Parathyroid adenoma (tissue), 2 donors: ENCODE data around the gene ALDH1L2.

Experiments
- H2AFZ ChIP-seq: fragments of 300-600 bp; sonication (generic); one replicate; pipeline ENCODE4 v1.7.0; 2017; ENCODE audit warnings: antibody characterized with exemption, mild to moderate bottlenecking
- H3K27ac ChIP-seq: fragments of 300-600 bp; sonication (generic); one replicate; pipeline ENCODE4 v1.7.0; 2017
- H3K27me3 ChIP-seq: fragments of 300-600 bp; sonication (generic); one replicate; pipeline ENCODE4 v1.7.0; 2017; ENCODE audit warnings: low read length; ENCODE audit not compliant: control insufficient read depth, insufficient read depth
- H3K36me3 ChIP-seq: fragments of 300-600 bp; sonication (generic); one replicate; pipeline ENCODE4 v1.7.0; 2017; ENCODE audit warnings: low read length; ENCODE audit not compliant: control insufficient read depth, insufficient read depth
- H3K4me1 ChIP-seq: fragments of 300-600 bp; sonication (generic); one replicate; pipeline ENCODE4 v1.7.0; 2017; ENCODE audit warnings: control low read depth
- H3K4me2 ChIP-seq: fragments of 300-600 bp; sonication (generic); one replicate; pipeline ENCODE4 v1.7.0; 2017; ENCODE audit warnings: low read length
- H3K4me3 ChIP-seq: fragments of 300-600 bp; sonication (generic); one replicate; pipeline ENCODE4 v1.7.0; 2017; ENCODE audit warnings: low read depth, low read length
- H3K79me2 ChIP-seq: fragments of 300-600 bp; sonication (generic); one replicate; pipeline ENCODE4 v1.7.0; 2017; ENCODE audit warnings: control low read depth
- H3K9ac ChIP-seq: fragments of 300-600 bp; sonication (generic); one replicate; pipeline ENCODE4 v1.7.0; 2017; ENCODE audit warnings: mild to moderate bottlenecking
- H3K9me3 ChIP-seq: fragments of 300-600 bp; sonication (generic); one replicate; pipeline ENCODE4 v1.7.0; 2017; ENCODE audit warnings: low read length; ENCODE audit not compliant: control insufficient read depth
- TF ChIP-seq, protein P1 (sequence below): fragments of 300-600 bp; sonication (generic); IDR thresholded peaks from one replicate; pipeline ENCODE4 v1.7.0; 2017; ENCODE audit warnings: antibody characterized with exemption, mild to moderate bottlenecking
- donor health status: primary hyperparathyroidism.

The ALDH1L2 gene

DNA sequence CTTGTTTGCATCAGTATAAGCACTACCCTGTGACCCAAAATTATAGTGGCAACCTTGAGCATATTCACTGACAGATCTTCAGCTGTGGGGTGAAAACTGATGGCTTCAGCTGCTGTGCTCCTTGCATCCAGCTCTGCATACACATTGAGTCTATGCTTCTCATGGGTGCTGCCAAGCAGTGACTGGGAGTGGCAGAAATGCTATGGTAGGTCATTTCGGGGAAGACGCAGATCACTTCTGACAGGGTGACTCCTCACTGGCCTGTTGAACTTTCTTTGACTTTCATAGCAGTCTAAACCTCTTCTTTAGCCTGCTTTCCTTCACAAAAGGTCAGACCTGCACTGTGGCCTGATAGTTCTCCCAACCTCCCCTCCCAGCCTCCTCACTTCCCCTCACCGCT lies 5.6 kb upstream of the ALDH1L2 start:
- no peaks in the 10 kb centered on the region for H3K9me3 ChIP-seq
- no peak overlapping the region for H2AFZ ChIP-seq
- H3K36me3 ChIP-seq = no peaks in the 10 kb centered on the region
- no peak overlapping the region for H3K9ac ChIP-seq
- H3K4me2 ChIP-seq = no peak overlapping the region
- H3K4me1 ChIP-seq = peaks cover 9% of the 10 kb centered on the region
- H3K27ac ChIP-seq = no peak overlapping the region
- H3K4me3 ChIP-seq = no peak overlapping the region
- TF ChIP-seq, protein P1, sequence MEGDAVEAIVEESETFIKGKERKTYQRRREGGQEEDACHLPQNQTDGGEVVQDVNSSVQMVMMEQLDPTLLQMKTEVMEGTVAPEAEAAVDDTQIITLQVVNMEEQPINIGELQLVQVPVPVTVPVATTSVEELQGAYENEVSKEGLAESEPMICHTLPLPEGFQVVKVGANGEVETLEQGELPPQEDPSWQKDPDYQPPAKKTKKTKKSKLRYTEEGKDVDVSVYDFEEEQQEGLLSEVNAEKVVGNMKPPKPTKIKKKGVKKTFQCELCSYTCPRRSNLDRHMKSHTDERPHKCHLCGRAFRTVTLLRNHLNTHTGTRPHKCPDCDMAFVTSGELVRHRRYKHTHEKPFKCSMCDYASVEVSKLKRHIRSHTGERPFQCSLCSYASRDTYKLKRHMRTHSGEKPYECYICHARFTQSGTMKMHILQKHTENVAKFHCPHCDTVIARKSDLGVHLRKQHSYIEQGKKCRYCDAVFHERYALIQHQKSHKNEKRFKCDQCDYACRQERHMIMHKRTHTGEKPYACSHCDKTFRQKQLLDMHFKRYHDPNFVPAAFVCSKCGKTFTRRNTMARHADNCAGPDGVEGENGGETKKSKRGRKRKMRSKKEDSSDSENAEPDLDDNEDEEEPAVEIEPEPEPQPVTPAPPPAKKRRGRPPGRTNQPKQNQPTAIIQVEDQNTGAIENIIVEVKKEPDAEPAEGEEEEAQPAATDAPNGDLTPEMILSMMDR = no peak
- H3K27me3 ChIP-seq = no peaks in the 10 kb centered on the region
- H3K79me2 ChIP-seq = no peaks in the 10 kb centered on the region

DNA sequence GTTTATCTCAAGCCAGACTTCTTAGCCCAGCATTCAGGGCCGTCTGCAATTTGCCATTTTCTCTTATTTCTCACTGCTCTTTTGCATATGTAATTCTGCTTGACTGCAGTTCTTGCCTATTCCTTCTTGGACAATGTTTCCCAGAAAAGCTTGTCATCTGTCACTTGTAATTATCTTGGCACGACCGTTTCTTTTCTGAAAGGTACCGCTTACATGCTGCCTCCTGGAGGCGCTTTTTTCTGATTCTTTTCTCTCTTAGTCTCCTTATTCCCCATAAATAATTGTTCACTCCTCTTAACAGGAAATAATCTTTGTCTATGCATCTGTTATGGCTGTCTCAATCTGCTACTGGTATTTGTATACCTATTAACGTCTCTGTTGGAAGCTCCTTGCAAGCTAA lies 1.2 kb upstream of the ALDH1L2 start:
- Histone ChIP-seq H3K4me2 (no peak overlapping the region), H2AFZ (no peak overlapping the region), H3K4me1 (peaks cover 2% of the 10 kb centered on the region), H3K9me3 (no peaks in the 10 kb centered on the region), H3K4me3 (no peak overlapping the region), H3K27me3 (no peaks in the 10 kb centered on the region), H3K36me3 (no peaks in the 10 kb centered on the region), H3K27ac (no peak overlapping the region), H3K79me2 (no peaks in the 10 kb centered on the region), H3K9ac (no peak overlapping the region)
- TF ChIP-seq, protein P1 = no peak

DNA sequence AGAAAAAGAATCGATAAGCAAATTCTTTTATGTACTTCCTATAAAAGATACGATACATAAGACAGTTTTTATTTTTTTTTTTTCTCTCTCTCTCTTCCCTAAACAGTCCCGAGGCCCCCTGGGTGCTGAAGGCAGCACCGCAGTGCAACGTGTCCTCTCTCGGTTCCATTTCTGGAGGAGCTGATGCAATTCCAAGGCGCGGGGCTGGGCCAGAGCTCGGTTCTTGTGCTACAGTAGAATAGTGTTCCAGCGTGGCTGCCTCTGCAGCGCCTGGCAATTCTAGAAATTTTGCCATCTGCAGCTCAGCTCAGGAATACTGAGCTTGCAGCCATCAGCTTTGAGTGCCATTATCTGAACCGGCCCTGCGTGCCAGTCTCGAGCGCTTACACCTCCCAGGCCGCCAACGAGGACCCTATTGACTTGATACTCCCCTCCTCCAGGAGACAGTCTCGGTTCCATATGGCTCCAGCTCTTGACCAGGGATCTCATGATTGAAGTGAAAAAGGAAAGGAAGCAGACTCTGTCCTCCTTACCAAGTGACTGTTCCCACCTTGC lies 630 bp downstream of the ALDH1L2 start:
- H3K36me3 ChIP-seq = no peaks in the 10 kb centered on the region
- no peak overlapping the region for H3K9ac ChIP-seq
- peaks cover 2% of the 10 kb centered on the region for H3K4me1 ChIP-seq
- TF ChIP-seq, protein P1 = no peak
- H3K4me2 ChIP-seq = peak overlapping the region; percentile 39
- H3K9me3 ChIP-seq = no peaks in the 10 kb centered on the region
- H3K27me3 ChIP-seq = no peaks in the 10 kb centered on the region
- no peaks in the 10 kb centered on the region for H3K79me2 ChIP-seq
- H3K27ac ChIP-seq = peak overlapping the region; percentile 43
- H2AFZ ChIP-seq = peak overlapping the region; percentile 94
- H3K4me3 ChIP-seq = no peak overlapping the region

DNA sequence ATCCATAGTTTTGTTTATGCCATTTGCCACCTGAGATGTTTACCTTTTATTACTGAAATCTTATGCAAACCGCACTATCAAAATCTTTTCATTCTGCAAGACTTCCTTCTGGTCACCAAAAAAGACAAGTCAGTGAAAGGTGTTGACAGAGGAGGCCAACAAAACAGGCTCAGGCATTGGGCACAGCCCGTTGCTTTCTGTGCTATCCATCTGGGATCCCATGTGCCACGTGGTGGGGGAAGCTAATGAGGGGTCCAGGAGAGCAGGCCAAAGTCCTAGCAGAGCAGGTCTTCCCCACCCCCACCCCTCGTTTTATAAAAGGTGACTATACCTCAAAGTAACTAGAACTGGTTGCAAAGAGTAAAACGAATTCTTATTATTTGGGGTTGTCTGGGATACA lies 1.2 kb downstream of the ALDH1L2 start:
- Histone ChIP-seq H3K36me3 (no peaks in the 10 kb centered on the region), H3K4me1 (peaks cover 2% of the 10 kb centered on the region), H3K27me3 (no peaks in the 10 kb centered on the region), H3K9me3 (no peaks in the 10 kb centered on the region), H3K79me2 (no peaks in the 10 kb centered on the region), H3K9ac (no peak overlapping the region), H3K4me2 (no peak overlapping the region), H3K27ac (no peak overlapping the region), H3K4me3 (no peak overlapping the region), H2AFZ (no peak overlapping the region)
- TF ChIP-seq, protein P1 = no peak
